Karpas-422 (cell line): ENCODE results near the gene ROR2. TPM values are rescaled to one million over a fixed set of nuclear protein-coding genes. Genes with fewer than 3 reads are reported as not detected.

ENCODE experiments used
- DNase-seq: peaks from one replicate; pipeline ENCODE4 v3.0.0-alpha.2; 2015
- H2AFZ ChIP-seq: fragments of 200-600 bp; sonication (generic); 2 replicates; pipeline ENCODE4 v1.6.1; 2014; ENCODE audit warnings: antibody characterized with exemption, low read length, mixed read lengths
- H3K27ac ChIP-seq: fragments of 200-600 bp; sonication (generic); 2 replicates; pipeline ENCODE4 v1.5.1; 2014; ENCODE audit warnings: mild to moderate bottlenecking, low read length, moderate library complexity
- H3K27me3 ChIP-seq: fragments of 200-600 bp; sonication (generic); 2 replicates; pipeline ENCODE4 v1.6.1; 2014; ENCODE audit warnings: low read length, mixed read lengths
- H3K36me3 ChIP-seq: fragments of 200-600 bp; sonication (generic); 2 replicates; pipeline ENCODE4 v1.6.1; 2014; ENCODE audit warnings: low read length, mixed read lengths; ENCODE audit not compliant: insufficient read depth
- H3K4me1 ChIP-seq: fragments of 200-600 bp; sonication (generic); 2 replicates; pipeline ENCODE4 v1.6.1; 2014; ENCODE audit warnings: mild to moderate bottlenecking, low read length, mixed read lengths
- H3K4me2 ChIP-seq: fragments of 200-600 bp; sonication (generic); 2 replicates; pipeline ENCODE4 v1.6.1; 2014; ENCODE audit warnings: low read length, low read depth, mild to moderate bottlenecking; ENCODE audit not compliant: poor library complexity, severe bottlenecking
- H3K4me3 ChIP-seq: fragments of 200-600 bp; sonication (generic); 2 replicates; pipeline ENCODE4 v1.5.1; 2014; ENCODE audit warnings: mild to moderate bottlenecking, antibody characterized with exemption, low read length, mixed read lengths
- H3K79me2 ChIP-seq: fragments of 200-600 bp; sonication (generic); 2 replicates; pipeline ENCODE4 v1.6.1; 2014; ENCODE audit warnings: mild to moderate bottlenecking, low read length, mixed read lengths
- H3K9ac ChIP-seq: fragments of 200-600 bp; sonication (generic); 2 replicates; pipeline ENCODE4 v1.6.0; 2014; ENCODE audit warnings: low read length
- H3K9me2 ChIP-seq: fragments of 200-600 bp; sonication (generic), shearing (Covaris generic); replicated peaks from 2 replicates; pipeline ENCODE4 v1.6.0; 2014; ENCODE audit warnings: mild to moderate bottlenecking, low read length, moderate library complexity; ENCODE audit not compliant: insufficient read depth
- H3K9me3 ChIP-seq: fragments of 300-700, 200-600 bp; sonication (generic); 2 replicates; pipeline ENCODE4 v1.6.1; 2014; ENCODE audit warnings: low read length, mixed read lengths
- H4K20me1 ChIP-seq: fragments of 200-600 bp; sonication (generic); 2 replicates; pipeline ENCODE4 v1.6.1; 2014; ENCODE audit warnings: mild to moderate bottlenecking, antibody characterized with exemption, low read length, low read depth; ENCODE audit not compliant: insufficient read depth
- total RNA-seq: library from RNA; depleted of rRNA; stranded (reverse); fragments of >200 nt; shearing (Covaris generic); gene quantifications from 2 replicates; pipeline ENCODE4 v1.2.3, GENCODE V29; 2014; ENCODE audit warnings: low replicate concordance

Gene ROR2
- total RNA-seq, 1 experiment from 2014 or later = not detected

- Histone ChIP-seq H3K36me3 (no peaks in the 10 kb centered on the region), H4K20me1 (no peaks in the 10 kb centered on the region), H3K4me2 (no peak overlapping the region), H3K9ac (no peak overlapping the region), H3K27me3 (no peaks in the 10 kb centered on the region), H3K9me3 (no peaks in the 10 kb centered on the region), H3K4me1 (no peaks in the 10 kb centered on the region), H3K79me2 (no peaks in the 10 kb centered on the region), H3K9me2 (no peaks in the 10 kb centered on the region), H3K4me3 (no peak overlapping the region), H3K27ac (no peak overlapping the region), H2AFZ (no peak overlapping the region)
- no peak for DNase-seq
These were observed 109.1 kb downstream of the ROR2 start for GRCh38 chr9:91840882-91841281.

DNA sequence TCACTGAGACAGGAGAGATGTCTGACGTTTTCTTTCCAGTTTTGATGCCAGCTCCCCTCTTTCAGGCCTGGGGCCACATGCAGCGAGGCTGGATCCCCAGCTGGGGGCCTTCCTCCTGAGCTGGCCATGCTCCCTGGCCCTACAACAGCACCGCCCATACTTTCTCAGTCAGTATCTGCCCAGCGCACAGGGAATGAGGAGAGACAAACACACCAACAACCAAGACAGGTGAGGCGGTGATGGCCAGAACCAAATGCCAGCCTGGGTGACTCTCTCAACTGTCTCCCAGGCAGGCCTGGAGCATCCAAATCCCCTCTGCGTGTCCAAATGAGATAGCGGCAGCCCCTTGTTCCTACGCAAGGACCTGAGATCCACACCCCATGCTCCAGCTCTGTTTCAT, 109.6 kb downstream of the ROR2 start:
- Histone ChIP-seq H3K9ac (no peak overlapping the region), H3K4me3 (no peak overlapping the region), H3K79me2 (no peaks in the 10 kb centered on the region), H4K20me1 (no peaks in the 10 kb centered on the region), H3K4me2 (no peak overlapping the region), H2AFZ (no peak overlapping the region), H3K27ac (no peak overlapping the region), H3K9me2 (no peaks in the 10 kb centered on the region), H3K9me3 (no peaks in the 10 kb centered on the region), H3K36me3 (no peaks in the 10 kb centered on the region), H3K4me1 (no peaks in the 10 kb centered on the region), H3K27me3 (no peaks in the 10 kb centered on the region)
- no peak for DNase-seq

DNA sequence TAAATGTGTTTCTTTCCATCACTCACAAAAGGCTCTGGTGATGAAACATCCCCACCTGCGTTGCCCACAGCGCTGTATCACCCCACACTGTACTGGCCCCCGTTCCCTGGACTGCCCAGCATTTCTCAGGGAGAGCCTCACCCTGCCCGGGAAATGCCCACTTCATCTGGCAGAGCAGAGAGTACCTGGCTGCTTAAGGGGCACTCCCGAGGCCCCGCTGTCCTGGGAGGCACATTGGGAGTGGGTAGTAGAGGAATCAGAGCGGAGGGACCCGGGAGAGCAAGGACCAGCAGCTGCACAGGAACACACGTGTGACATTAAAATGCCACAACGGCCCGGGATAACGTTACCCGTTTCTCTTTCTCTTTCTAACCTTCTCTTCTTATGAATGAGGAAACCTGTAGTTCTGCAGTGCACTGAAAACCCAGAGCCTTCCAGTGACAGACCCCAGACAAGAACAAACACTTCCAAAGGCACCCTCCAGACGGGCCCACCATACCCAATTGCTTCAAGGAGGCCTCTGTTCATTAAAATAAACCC, 110.0 kb downstream of the ROR2 start:
- no peaks in the 10 kb centered on the region for H3K9me2 ChIP-seq
- no peaks in the 10 kb centered on the region for H3K4me1 ChIP-seq
- no peak for DNase-seq
- no peaks in the 10 kb centered on the region for H3K9me3 ChIP-seq
- no peak overlapping the region for H3K4me2 ChIP-seq
- no peaks in the 10 kb centered on the region for H3K79me2 ChIP-seq
- H3K36me3 ChIP-seq = no peaks in the 10 kb centered on the region
- H3K4me3 ChIP-seq = no peak overlapping the region
- H3K9ac ChIP-seq = no peak overlapping the region
- H2AFZ ChIP-seq = no peak overlapping the region
- no peaks in the 10 kb centered on the region for H3K27me3 ChIP-seq
- H4K20me1 ChIP-seq = no peaks in the 10 kb centered on the region
- H3K27ac ChIP-seq = no peak overlapping the region

DNA sequence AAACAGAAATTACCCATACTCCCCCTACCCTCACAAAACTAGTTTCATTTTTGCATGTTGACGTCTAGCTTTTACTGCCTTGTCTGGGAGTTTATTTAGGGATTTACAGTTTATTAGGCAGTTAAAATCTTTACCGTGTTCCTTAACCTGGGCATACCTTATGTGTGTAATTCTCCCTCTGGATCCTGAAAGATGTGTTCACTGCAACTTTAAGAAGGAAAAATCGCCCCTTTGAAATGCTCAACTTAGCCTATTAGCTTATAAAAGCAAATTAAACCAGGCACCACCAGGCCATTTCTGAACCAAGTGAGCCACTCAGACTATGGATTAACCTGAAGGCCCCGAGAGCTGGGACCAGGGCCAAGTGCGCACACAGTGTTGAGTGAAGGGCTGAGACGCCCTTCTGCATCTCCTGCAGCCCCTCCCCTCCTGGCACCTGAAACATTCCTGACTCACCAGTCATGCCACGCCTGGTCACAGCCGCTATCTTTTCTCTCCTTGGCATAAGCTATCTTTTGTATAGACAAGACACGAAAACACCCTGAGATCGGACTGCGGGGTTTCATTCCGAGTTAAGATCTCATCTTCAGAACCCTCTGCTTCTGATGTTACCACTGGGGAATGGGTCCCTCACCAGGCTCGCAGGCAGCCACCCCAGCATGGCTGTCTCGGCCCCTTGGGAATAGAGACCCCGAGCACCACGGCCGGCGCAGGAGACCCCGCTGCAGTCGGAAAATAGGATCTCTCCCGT, 111.9 kb downstream of the ROR2 start:
- DNase-seq = no peak
- H3K9me2 ChIP-seq = no peaks in the 10 kb centered on the region
- H3K9me3 ChIP-seq = no peaks in the 10 kb centered on the region
- H3K36me3 ChIP-seq = no peaks in the 10 kb centered on the region
- H4K20me1 ChIP-seq = no peaks in the 10 kb centered on the region
- no peaks in the 10 kb centered on the region for H3K4me1 ChIP-seq
- no peak overlapping the region for H3K9ac ChIP-seq
- no peak overlapping the region for H3K27ac ChIP-seq
- no peak overlapping the region for H3K4me3 ChIP-seq
- H2AFZ ChIP-seq = no peak overlapping the region
- no peak overlapping the region for H3K4me2 ChIP-seq
- H3K79me2 ChIP-seq = no peaks in the 10 kb centered on the region
- H3K27me3 ChIP-seq = no peaks in the 10 kb centered on the region

GRCh38 chr9:91836515-91836914, 113.5 kb downstream of the ROR2 start:
- no peak overlapping the region for H2AFZ ChIP-seq
- no peak overlapping the region for H3K4me3 ChIP-seq
- H3K27me3 ChIP-seq = no peaks in the 10 kb centered on the region
- H3K4me2 ChIP-seq = no peak overlapping the region
- no peaks in the 10 kb centered on the region for H3K79me2 ChIP-seq
- H3K36me3 ChIP-seq = no peaks in the 10 kb centered on the region
- H3K9ac ChIP-seq = no peak overlapping the region
- no peaks in the 10 kb centered on the region for H3K9me2 ChIP-seq
- no peaks in the 10 kb centered on the region for H3K9me3 ChIP-seq
- no peak overlapping the region for H3K27ac ChIP-seq
- no peak for DNase-seq
- no peaks in the 10 kb centered on the region for H4K20me1 ChIP-seq
- no peaks in the 10 kb centered on the region for H3K4me1 ChIP-seq

DNA sequence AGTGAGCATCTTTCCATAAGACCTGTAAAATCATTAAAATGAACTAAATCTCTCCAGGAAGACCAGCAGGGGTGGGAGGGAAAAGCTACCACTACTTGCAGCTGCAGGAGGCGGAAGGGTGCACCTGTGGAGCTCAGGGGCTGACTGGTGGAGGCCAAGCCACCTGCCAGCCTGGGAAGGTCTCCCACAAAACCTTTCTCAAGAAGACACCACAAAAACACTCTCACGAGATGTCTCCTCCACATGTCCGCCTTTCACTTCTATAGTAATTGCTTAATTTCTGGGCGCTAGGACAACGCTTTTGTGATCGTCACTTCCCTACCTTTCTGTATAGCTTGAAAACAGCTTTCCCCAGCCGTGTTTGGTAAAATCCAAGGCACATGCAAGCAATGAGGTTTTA, 114.4 kb downstream of the ROR2 start:
- Histone ChIP-seq H4K20me1 (no peaks in the 10 kb centered on the region), H3K9me3 (no peaks in the 10 kb centered on the region), H3K4me1 (no peaks in the 10 kb centered on the region), H3K27ac (no peak overlapping the region), H3K79me2 (no peaks in the 10 kb centered on the region), H3K4me3 (no peak overlapping the region), H3K36me3 (no peaks in the 10 kb centered on the region), H3K9ac (no peak overlapping the region), H3K9me2 (no peaks in the 10 kb centered on the region), H3K4me2 (no peak overlapping the region), H2AFZ (no peak overlapping the region), H3K27me3 (no peaks in the 10 kb centered on the region)
- no peak for DNase-seq

DNA sequence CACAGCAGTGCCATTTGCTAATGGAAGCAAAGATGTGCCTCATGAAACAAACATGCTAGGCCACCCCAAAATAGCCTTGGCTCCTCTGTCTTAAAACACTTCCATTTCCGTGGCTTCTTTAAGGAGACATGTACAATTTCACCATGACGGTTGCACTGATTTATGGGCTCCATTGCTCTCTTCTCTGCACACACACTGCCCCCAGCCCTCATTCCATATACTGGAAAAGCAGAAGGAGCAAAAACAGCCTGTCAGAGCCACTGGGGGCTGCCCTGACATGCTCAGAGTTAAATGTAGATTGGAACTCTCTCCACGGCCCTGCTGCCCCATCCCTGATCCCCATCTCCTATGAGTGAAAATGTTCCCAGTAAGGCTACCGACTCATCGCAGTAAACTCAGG, 114.8 kb downstream of the ROR2 start:
- H3K4me1 ChIP-seq = no peaks in the 10 kb centered on the region
- no peaks in the 10 kb centered on the region for H3K36me3 ChIP-seq
- no peak overlapping the region for H3K27ac ChIP-seq
- H3K9ac ChIP-seq = no peak overlapping the region
- no peaks in the 10 kb centered on the region for H3K9me2 ChIP-seq
- H3K27me3 ChIP-seq = no peaks in the 10 kb centered on the region
- H3K9me3 ChIP-seq = no peaks in the 10 kb centered on the region
- no peaks in the 10 kb centered on the region for H3K79me2 ChIP-seq
- H3K4me3 ChIP-seq = no peak overlapping the region
- DNase-seq = no peak
- no peaks in the 10 kb centered on the region for H4K20me1 ChIP-seq
- H2AFZ ChIP-seq = no peak overlapping the region
- H3K4me2 ChIP-seq = no peak overlapping the region

GRCh38 chr9:91834740-91835139, 115.3 kb downstream of the ROR2 start:
- Histone ChIP-seq H3K27ac (no peak overlapping the region), H3K9me2 (no peaks in the 10 kb centered on the region), H3K4me1 (no peaks in the 10 kb centered on the region), H3K36me3 (no peaks in the 10 kb centered on the region), H3K9me3 (no peaks in the 10 kb centered on the region), H2AFZ (no peak overlapping the region), H4K20me1 (no peaks in the 10 kb centered on the region), H3K9ac (no peak overlapping the region), H3K4me2 (no peak overlapping the region), H3K4me3 (no peak overlapping the region), H3K79me2 (no peaks in the 10 kb centered on the region), H3K27me3 (no peaks in the 10 kb centered on the region)
- no peak for DNase-seq
